GM19035 (cell line): ENCODE results near the gene BIRC7.
"Not testable (repeated sequence)": the region's sequence is repeated elsewhere in the genome, so short reads cannot be mapped to it uniquely, and the experiment has no call there.

ENCODE experiments used
- ATAC-seq: cut with Tn5 transposase; IDR thresholded peaks from one replicate; pipeline ENCODE4 v1.9.1; 2021; ENCODE audit not compliant: unreplicated experiment

Gene BIRC7

DNA sequence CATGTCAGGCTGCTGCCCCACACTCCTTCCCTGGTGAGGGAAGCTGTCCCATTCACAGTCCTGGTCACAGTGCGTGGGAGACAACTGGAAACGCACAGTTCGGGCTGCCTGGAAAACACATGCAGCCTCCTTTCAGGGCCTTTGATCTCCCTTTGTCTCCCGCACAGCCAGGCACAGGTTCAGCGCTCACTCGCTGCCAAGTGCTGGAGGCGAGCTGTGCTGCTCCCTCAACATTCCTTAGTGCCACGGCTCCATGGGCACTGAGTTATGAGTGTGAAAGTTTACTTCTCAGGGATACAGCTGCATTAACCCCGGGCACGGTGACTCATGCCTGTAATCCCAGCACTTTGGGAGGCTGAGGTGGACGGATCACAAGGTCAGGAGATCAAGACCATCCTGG, 28.8 kb upstream of the BIRC7 start:
- no peak for ATAC-seq

GRCh38 chr20:63208346-63208909, 27.3 kb upstream of the BIRC7 start:
- no peak for ATAC-seq

DNA sequence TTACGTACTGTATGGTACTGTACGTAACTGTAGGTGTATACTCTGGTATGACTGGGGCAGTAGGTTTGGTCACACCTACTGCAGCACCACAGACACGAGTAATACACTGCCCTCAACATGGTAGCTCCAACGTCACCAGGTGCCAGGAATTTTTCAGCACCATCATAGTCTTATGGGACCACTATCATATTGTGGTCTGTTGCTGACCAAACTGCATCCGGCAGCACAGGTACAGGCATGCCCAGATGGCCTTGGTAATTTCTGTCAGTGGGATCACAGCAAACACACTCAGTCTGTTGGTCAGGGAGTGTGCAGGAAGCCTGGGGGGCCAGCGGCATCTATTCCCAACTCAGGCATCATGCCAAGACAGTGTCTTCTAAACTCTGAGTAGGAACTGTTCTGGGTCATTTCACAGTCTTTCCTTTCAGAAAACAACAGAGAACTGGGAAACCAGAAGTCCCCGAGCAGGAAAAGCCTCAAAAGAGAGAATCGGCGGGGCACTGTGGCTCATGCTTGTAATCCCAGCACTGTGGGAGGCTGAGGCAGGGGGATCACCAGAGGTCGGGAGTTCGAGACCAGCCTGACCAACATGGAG, 25.6 kb upstream of the BIRC7 start:
- ATAC-seq, result no peak

- ATAC-seq, result no peak
Observed at GRCh38 chr20:63212393-63212730, 23.3 kb upstream of the BIRC7 start.

- no peak for ATAC-seq
Observed at GRCh38 chr20:63212792-63213191, 22.9 kb upstream of the BIRC7 start.

DNA sequence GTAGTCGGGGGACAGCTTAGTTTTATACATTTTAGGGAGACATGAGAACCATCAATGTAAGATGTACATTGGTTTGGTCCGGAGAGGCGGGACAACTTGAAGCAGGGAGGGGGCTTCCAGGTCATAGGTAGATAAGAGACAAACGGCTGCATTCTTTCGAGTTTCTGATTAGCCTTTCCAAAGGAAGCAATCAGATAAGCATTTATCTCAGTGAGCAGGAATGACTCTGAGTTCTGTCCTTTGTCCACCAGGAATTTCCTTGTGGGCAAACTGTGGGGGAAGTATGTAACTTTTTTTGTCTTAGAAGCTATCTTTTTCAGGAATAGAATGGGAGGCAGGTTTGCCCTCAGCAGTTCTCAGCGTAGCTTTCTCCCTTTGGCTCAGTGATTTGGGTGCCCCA, 21.2 kb upstream of the BIRC7 start:
- ATAC-seq, result no peak

GRCh38 chr20:63215101-63216040, 20.3 kb upstream of the BIRC7 start:
- ATAC-seq, result peak; percentile 21

GRCh38 chr20:63216041-63216848, 19.5 kb upstream of the BIRC7 start, which contains the start of gene YTHDF1:
YTHDF1 (minus strand) TSS chr20:63216131; CDS start chr20:63215892, 239 bp downstream.
- peak; percentile 84 for ATAC-seq

- no peak for ATAC-seq
Observed at GRCh38 chr20:63216849-63217471, 18.7 kb upstream of the BIRC7 start.

DNA sequence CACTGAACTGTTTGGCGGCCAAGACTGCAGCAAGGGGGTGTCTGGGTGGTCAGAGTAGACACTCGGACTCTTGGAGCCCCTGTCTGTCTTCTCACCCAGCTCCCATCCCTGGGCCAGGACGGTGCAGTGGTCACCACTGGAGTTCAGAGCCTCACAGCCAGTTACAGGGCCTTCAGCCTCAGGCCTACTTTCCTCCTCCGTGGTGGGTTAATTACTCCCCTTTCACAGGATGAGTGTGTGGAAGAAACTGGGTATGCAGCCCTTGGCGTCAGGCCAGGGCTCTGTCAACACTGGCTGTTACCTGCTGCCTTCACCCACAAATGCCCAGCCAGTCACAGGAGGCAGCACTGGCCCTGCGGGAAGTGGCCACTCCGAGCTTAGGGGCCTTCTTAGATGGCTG, 18.0 kb upstream of the BIRC7 start:
- no peak for ATAC-seq

GRCh38 chr20:63218701-63219446, 16.8 kb upstream of the BIRC7 start:
- ATAC-seq, result no peak

GRCh38 chr20:63219447-63219821, 16.3 kb upstream of the BIRC7 start:
- no peak for ATAC-seq

DNA sequence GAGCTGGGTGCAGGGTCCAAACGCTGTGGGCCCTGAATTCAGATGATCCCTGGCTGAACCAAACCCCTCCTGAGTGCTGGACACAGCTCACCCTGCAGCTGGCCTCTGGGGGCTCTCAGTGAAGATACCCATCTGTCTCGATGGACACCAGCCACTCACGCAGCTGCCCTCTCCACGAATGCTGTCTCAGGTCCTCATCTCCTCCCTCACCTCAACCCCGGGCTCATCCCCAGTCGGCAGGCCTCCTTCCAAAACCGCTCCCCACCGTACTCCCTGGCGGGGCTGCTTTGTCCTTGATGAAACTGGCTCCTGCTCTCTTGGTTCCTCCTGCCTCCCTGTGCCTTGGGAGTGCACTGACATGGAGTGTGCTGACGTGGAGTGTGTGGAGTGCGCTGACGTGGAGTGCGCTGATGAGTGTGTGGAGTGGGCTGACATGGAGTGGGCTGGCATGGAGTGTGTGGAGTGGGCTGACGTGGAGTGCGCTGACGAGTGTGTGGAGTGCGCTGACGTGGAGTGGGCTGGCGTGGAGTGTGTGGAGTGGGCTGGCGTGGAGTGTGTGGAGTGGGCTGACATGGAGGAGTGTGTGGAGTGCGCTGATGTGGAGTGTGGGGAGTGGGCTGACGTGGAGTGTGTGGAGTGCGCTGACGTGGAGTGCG, 15.7 kb upstream of the BIRC7 start:
- ATAC-seq, result no peak

DNA sequence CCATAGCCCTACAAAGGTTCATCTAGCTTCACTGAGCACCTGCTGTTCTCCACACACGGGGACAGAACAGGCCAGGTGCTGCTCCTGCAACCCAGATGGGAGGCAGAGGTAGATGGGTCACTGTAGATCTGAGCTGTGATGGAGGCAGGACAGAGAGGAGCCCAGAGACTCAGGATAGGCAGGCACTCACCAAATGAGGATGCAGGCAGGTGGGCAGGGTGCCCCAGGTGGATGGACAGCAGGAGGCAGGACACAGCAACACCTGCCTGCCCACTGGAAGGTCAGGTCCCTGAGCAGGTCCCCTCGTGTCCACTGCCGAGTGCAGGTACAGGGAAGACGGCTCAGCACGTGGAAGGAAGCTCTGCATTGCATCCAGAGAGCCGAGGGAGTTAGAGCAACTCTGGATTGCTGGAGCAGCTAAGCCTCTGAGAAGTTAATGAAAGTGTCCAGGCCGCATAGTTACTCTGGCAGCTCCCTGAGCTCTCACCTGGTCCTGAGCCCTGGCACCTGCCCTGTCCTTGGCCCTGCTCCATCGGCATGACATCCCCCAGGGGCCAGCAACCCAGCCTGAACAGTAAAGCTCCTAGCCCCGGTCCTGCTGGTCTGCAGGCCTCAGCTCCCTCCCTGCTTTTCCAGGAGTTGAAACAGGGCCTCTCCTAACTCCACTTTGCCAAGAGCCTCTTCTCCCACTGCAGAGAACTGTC, 14.9 kb upstream of the BIRC7 start:
- ATAC-seq, result no peak

- ATAC-seq, result not testable (repeated sequence)
Observed at GRCh38 chr20:63221400-63222053, 14.2 kb upstream of the BIRC7 start.

GRCh38 chr20:63222541-63222940, 13.2 kb upstream of the BIRC7 start:
- no peak for ATAC-seq

DNA sequence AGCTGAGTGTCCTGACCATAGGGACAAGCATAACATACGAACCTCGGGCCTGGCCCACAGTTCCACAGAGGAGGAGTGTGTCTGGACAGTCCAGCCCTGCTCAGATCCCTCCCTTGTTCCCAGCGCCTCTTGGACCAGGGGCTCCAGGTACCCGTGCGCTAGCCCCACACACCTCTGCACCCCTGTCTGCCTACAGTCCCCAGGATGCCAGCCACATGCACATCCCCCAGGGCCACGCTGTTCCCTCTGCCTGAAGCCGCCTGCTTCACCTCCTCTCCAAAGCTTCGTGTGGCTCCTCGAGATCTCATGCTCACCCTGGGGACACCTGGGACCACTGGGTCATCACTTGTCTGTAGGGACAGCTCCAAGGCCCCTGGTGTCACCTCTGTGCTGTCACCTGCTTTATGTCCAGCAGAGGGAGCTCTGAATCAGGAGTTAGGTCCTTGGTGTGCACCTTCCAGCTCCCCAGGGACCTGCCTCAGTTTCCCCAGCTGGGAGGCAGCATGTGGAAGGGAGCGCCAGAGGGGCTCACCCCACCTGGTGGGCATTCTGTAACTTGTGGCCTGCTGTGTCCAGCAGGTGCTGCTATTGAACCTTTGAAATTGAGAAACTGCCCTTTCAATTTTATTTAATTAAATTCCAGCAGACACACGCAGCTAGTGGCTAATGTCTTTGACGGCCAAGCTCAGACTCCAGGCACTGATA, 12.4 kb upstream of the BIRC7 start:
- no peak for ATAC-seq

DNA sequence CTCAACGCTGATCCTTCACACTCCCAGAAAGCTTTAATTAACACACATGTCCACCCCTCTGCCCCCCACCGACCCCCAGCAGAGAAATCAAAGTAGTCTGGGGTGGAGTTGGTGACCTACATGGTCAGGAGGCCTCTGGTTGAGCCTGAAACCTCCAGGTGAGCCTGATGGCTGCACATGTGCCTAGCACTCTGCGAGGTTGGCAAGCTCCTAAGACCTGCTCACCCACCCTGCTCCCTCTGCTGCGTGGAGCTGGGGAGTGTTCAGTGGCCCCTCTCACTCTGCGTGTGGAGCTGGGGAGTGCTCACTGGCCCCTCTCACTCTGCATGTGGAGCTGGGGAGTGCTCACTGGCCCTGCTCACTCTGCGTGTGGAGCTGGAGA, 11.9 kb upstream of the BIRC7 start:
- ATAC-seq, result no peak
